ENCODE results near the gene GALNTL6.

DNA sequence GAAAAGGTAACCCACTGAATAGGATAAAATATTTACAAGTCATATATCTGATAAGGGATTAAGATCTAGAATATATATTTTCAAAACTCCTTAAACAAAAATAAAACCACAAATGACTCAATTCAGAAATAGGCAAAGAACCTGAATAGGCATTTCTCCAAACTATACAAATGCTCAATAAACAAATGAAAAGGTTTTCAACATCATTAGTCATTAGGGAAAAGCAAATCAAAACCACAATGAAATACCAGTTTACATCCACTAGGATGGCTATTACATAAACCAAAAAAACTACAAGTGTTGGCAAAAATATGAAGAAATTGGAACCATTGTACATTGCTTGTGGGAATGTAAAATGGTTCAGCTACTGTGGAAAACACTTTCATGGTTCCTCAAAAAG is 1188.4 kb downstream of the GALNTL6 start:
- TF ChIP-seq SMC3 (IDR thresholded peaks at IDR 0.05; ENCODE audit: low read depth, low read length) = no peak
- TF ChIP-seq, protein P1, sequence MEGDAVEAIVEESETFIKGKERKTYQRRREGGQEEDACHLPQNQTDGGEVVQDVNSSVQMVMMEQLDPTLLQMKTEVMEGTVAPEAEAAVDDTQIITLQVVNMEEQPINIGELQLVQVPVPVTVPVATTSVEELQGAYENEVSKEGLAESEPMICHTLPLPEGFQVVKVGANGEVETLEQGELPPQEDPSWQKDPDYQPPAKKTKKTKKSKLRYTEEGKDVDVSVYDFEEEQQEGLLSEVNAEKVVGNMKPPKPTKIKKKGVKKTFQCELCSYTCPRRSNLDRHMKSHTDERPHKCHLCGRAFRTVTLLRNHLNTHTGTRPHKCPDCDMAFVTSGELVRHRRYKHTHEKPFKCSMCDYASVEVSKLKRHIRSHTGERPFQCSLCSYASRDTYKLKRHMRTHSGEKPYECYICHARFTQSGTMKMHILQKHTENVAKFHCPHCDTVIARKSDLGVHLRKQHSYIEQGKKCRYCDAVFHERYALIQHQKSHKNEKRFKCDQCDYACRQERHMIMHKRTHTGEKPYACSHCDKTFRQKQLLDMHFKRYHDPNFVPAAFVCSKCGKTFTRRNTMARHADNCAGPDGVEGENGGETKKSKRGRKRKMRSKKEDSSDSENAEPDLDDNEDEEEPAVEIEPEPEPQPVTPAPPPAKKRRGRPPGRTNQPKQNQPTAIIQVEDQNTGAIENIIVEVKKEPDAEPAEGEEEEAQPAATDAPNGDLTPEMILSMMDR (conservative IDR thresholded peaks at IDR 0.05; ENCODE audit: low read depth, low read length) = no peak
